DMS 273 treated with DMSO at 0.1 percent for 48 hours (cell line): Measurements from ENCODE around the gene EPSTI1.
"Not testable (repeated sequence)": the region's sequence is repeated elsewhere in the genome, so short reads cannot be mapped to it uniquely, and the experiment has no call there.

Experiments
- DNase-seq: peaks from one replicate; lab custom pipeline; 2025; lab: John Stamatoyannopoulos, UW

Gene EPSTI1

DNA sequence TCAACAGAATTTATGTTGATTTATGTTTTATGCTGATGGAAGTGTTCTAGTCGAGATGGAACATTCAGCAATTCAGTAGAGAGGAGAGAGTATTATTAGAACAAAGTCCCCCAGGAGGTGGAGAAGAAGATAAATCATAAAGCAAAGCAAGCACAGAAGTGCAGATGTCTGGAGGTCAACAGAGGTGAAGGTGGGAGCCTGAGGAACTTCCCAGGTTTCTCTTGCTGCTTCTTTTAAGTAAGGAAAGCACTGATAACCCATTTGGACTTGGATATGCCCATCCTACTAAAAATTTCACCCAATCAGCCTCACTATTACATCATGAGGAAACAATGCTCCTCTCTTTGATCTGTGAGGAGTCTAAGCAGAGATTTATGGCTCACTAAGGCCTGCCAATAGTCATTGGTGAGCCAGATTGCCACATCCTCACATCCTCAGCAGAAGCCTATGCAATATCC lies 98.8 kb downstream of the EPSTI1 start:
- no peak for DNase-seq

GRCh38 chr13:42892760-42893159 lies 99.3 kb downstream of the EPSTI1 start:
- no peak for DNase-seq

DNA sequence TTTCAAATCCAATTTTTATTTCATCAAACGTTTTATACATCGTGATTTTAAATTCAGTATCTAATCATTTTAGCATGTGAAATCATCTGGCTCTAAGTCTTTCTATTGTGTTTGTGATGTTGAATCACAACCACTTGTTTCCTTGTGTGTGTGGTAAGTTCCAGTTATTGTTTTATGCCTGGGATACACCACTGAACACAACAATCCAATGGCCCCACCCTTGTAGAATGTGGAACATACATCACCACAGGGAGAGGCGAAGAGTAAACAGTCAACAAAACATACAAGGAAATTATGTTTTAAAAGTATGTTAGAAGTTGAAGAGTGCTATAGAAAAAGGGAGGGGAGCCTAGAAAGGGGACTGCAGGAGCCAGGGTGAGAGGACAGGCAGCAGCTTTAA lies 100.5 kb downstream of the EPSTI1 start:
- DNase-seq = no peak

GRCh38 chr13:42885325-42885724 lies 106.7 kb downstream of the EPSTI1 start:
- no peak for DNase-seq

GRCh38 chr13:42883771-42884467 lies 108.1 kb downstream of the EPSTI1 start:
- DNase-seq = peak; percentile 39

- no peak for DNase-seq
These were observed 108.9 kb downstream of the EPSTI1 start for GRCh38 chr13:42883142-42883541.

DNA sequence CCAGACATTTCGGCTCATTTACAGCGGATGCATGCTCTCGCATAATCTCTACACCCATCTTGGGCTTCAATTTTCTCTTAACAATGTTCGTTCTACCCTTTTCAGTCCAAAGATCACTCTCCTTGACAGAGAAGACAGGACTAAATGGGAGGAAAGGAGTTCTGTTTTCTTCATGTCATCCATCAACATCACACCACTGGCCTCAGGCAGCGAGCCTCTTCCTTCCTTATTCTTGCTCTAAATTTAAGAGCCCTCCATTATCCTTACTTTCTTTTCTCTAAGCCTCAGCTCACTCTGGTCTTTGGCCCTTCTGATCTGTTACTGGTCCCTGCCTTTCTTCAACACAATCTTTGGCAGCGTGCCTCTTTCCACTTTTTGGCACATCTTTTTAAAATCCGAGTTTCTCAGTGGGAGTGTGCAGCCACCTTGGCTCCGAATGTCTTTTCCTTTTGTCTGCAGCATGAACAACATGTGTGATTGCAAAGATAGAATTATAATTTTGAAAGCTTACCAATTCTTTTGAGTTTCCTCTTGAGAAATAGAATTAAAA lies 111.9 kb downstream of the EPSTI1 start:
- DNase-seq = no peak

DNA sequence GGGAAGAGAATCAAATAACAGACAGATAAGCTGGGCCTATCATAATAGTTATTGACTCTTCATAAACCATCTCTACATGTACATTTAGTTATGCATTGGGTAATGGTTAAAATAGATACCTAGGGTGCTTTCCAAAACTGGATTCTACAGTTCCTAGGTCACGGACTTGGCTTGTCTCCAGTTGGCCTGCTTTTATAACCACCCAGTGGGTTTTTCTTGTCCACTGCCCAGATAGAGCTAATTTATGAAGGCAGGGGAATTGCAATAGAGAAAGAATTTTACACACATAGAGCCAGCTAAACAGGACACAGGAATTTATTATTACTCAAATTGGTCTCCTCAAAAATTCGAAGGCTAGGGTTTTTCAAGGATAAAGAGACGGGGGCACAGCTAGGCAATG lies 113.3 kb downstream of the EPSTI1 start:
- DNase-seq = no peak

GRCh38 chr13:42876887-42877545 lies 115.0 kb downstream of the EPSTI1 start:
- DNase-seq = no peak

DNA sequence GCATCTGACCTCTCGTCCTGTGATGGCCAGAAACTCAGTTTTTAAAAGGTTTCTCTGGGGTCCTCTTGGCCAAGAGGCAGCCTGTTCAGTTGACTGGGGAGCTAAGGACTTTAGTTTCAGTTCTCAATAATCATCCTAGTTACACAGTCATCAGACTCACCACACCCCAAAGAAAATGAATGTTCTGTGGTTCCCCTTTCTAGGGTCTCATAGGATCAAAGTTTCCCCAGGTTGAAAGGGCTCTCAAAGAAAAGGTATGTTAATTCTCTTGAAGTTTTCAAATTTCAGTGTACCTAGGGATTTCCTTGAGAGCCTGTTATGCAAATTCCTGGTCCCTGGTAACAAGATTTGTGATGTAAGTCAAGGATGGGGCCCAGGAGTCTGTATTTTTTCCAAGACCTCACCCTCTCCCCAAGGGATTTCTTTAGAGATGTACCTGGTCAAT lies 115.7 kb downstream of the EPSTI1 start:
- no peak for DNase-seq

DNA sequence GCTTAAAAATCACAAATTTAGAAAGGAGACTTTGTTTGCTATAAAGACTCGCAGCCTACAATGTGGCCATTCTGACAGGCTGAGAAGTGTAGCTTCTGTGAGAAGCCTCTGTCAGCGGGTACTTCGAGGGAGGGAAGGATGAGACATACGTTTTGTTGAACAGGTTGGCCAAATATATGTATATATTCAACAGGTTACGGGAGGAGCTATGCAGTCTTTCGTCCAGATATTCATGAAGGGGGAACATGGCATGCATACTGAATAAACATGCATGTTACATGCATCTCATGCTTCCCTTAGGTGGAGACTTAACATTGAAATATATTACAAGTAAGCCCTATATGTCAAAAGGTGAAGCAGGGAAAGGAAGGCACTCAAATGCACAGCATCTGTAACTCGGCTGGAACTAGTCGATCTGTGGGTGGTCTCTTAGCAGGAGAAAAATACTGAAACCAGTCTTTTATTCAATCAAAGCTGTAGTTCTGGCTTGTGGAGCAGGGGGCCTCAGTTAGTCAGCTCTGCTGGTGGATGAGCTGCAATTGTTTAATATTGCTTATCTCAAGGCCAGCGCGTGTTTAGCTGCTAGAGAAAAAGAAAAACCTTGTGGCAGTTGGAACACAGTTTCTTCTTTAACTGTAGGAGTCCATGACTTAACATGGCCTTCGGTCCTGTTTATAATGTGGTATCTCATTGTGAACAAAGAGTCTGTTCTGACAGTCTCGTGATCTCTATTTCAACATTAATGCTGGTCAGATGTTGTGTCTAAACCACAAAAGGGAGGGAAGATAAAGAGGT lies 116.4 kb downstream of the EPSTI1 start:
- DNase-seq = no peak

DNA sequence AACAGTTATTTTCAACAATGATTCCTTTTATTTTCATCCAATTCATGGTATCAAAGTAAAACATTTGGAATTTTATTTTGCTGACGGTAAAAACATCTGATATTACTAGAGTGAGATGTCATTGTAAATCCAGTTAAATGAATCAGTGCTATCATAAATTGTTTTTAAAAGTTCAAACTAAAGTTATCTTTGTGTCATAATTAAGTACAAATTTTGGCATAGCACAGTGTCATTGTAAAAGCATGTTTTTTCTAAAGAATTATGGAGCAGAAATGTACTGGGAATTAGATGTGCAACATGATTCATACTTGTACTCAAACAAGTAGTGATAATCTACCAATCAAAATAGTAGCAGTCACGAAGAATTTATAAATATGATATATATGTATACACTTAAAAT lies 117.8 kb downstream of the EPSTI1 start:
- DNase-seq = no peak

- no peak for DNase-seq
These were observed 119.0 kb downstream of the EPSTI1 start for GRCh38 chr13:42873081-42873480.

GRCh38 chr13:42867232-42867631 lies 124.8 kb downstream of the EPSTI1 start:
- DNase-seq = no peak

DNA sequence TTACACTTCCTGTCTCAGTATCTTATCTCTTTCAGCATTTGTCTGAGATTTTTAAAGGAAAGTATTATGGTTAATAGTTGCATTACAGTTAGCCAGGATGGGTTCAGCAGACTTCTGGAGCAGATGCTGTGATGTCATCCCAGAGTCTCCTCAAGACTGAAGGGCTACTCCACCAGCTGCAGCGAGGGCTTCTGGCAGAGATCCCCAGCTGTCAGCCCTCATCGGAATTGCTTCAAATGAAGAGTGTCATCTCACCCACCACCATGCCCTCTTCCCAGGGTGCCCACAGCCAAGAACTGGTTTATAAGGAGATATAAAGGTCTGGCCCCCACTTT lies 126.3 kb downstream of the EPSTI1 start:
- DNase-seq = peak; percentile 14

DNA sequence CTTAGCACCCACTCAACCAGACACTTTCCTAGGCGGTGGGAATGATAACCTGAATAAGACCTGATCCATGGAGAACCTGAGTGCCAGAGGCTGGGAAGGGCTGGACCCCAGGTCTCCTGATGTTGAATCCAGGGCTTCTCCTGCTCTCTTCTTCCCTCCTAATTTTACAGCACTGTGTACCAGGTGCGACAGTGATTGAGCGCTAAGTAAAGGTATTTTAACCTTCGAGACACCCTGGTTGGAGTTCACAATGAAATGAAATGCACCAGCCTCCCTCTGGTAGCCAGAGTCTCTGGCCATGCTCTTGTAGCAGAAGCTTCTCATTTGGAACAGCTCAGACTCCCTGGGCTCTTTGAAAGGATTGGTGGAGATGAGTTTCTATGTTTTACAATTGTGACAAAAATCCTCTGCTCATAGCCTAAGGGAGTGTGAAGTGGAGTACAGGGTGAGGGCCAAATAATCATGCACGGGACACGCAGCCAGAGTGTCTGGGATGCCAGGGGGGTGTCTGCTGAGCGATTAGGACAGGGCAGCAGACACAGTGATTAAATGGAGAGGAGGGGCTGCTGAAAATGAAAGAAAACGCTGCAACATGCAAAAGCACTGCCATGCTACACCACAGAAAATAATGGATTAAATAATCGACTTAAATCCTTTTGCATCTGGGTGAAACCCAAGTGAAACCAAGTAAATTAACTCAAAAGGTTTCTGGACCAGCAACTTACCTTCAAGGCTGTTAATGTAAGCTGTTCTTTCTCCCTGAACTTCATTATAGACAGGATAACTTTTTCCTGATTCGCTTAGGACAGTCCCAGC lies 126.9 kb downstream of the EPSTI1 start:
- no peak for DNase-seq

GRCh38 chr13:42862370-42862769 lies 129.7 kb downstream of the EPSTI1 start:
- DNase-seq = not testable (repeated sequence)

DNA sequence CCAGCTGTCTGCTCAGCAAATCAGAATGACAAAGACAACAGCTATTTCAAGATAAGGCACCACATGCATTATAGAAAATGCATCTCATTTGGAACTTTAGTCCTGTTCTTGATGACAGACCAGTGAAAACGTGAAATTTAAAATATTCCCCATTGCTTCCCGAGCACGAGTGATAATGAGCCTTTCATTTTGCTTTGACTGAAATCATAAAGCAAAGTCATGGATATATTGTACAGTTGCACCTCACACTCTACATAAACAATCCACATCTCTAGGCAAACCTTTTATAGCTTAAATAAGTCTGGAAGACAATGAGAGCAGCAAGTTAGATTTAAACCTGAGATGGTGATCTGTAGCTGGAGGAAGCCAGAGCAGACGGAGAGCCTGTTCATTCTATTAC lies 131.6 kb downstream of the EPSTI1 start:
- DNase-seq = no peak

DNA sequence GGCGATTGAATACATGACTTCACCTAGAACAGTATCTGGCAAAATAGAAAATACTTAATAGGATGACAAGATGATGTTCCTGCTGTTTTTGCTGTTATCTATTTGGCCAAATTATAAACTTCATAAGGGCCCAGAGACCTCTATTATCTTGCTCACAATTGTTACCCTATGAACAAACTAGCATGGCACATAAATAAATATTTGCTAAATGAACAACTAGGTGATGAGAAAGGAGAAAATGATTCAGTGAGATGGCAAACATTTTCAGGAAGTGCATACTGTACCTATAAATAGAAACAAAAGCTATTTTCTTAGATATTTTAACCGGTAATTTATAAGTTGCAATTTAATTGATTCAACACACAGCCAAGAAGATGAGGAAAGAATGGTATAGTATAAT lies 132.3 kb downstream of the EPSTI1 start:
- no peak for DNase-seq

GRCh38 chr13:42855410-42855809 lies 136.6 kb downstream of the EPSTI1 start:
- no peak for DNase-seq

DNA sequence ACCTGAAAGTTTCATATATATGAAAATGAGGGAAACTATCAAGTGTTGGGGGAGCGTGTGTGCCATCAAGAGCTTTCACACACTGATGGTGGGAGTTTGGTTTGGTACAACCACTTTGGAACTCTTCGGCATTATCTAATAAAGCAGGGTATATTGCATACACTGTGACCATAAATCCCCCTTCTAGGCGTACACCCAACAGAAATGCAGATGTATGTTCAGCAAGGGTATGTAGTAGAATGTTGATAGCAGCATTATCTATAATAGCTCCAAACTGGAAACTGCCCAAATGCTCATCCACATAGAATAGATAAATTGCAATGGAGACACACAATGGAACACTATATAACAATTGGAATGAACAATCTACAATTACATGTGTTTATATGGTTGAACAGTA lies 139.9 kb downstream of the EPSTI1 start:
- no peak for DNase-seq

- DNase-seq = no peak
These were observed 142.8 kb downstream of the EPSTI1 start for GRCh38 chr13:42849200-42849599.
